B cell (primary cell): ENCODE results near the gene EZH1.

Experiments
- EZH2 ChIP-seq: IDR thresholded peaks from 2 replicates; pipeline ENCODE4 v1.6.1; 2012; ENCODE audit warnings: borderline replicate concordance, low read depth, mild to moderate bottlenecking, moderate library complexity, low read length; ENCODE audit not compliant: insufficient read depth, poor library complexity, severe bottlenecking
- TF ChIP-seq, protein P1 (sequence below): fragments of 200-600 bp; IDR thresholded peaks from one replicate; pipeline ENCODE4 v1.8.0; 2022; ENCODE audit warnings: antibody characterized with exemption, mild to moderate bottlenecking

DNA sequence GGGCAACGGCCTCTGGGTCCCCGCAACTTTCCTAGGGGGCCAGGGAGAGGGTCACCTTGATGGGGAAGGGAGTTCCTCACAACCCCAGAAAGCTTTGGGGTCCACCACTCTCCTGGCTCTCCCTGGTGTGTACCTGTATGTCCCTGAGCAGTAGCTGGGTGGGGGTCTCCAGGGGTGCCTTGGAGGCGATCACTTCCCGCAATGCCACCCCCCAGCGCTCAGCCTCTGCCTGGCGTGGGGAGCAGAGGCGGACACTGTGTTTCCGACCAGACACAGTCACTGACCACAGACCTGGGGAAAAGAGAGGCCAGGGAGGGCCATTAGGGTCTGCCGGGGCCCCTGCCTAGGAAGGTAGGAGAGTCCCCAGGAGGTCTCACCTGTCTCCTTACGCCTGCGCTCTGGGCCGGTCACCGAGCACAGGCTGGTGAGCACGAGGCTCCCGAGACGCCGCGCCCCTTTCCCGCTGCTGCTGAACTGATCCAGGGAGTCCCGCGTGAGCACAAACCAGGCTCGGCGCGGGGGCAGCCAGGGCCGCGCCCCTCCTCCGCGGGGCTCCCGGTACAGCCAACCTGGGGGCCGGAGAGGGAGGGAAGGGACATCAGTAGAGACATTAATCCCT, 71.5 kb downstream of the EZH1 start:
- TF ChIP-seq EZH2: no peak
- TF ChIP-seq, protein P1, sequence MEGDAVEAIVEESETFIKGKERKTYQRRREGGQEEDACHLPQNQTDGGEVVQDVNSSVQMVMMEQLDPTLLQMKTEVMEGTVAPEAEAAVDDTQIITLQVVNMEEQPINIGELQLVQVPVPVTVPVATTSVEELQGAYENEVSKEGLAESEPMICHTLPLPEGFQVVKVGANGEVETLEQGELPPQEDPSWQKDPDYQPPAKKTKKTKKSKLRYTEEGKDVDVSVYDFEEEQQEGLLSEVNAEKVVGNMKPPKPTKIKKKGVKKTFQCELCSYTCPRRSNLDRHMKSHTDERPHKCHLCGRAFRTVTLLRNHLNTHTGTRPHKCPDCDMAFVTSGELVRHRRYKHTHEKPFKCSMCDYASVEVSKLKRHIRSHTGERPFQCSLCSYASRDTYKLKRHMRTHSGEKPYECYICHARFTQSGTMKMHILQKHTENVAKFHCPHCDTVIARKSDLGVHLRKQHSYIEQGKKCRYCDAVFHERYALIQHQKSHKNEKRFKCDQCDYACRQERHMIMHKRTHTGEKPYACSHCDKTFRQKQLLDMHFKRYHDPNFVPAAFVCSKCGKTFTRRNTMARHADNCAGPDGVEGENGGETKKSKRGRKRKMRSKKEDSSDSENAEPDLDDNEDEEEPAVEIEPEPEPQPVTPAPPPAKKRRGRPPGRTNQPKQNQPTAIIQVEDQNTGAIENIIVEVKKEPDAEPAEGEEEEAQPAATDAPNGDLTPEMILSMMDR: no peak
